DOHH2 (cell line): ENCODE measurements around the gene CRHBP.

Source experiments
- H3F3A ChIP-seq: fragments of 200-600 bp; sonication (generic), shearing (Covaris generic); 2 replicates; pipeline ENCODE4 v1.6.0; 2016; ENCODE audit warnings: antibody characterized with exemption, mild to moderate bottlenecking; ENCODE audit not compliant: control insufficient read depth, insufficient read depth
- H3K27ac ChIP-seq: fragments of 200-600 bp; sonication (generic); 2 replicates; pipeline ENCODE4 v1.5.1; 2014; ENCODE audit warnings: low read depth, mild to moderate bottlenecking, low read length, moderate library complexity
- H3K27me3 ChIP-seq: fragments of 200-600 bp; sonication (generic); 2 replicates; pipeline ENCODE4 v1.6.1; 2014; ENCODE audit warnings: mild to moderate bottlenecking, low read length, mixed read lengths; ENCODE audit not compliant: control insufficient read depth
- H3K36me3 ChIP-seq: fragments of 200-600 bp; sonication (generic); 2 replicates; pipeline ENCODE4 v1.6.1; 2014; ENCODE audit warnings: mild to moderate bottlenecking, low read length, moderate library complexity, mixed read lengths; ENCODE audit not compliant: control insufficient read depth
- H3K4me1 ChIP-seq: fragments of 200-600 bp; sonication (generic); 2 replicates; pipeline ENCODE4 v1.6.1; 2014; ENCODE audit warnings: mild to moderate bottlenecking, low read length, mixed read lengths; ENCODE audit not compliant: control insufficient read depth
- H3K4me2 ChIP-seq: fragments of 200-600 bp; sonication (generic); 2 replicates; pipeline ENCODE4 v1.6.0; 2014; ENCODE audit warnings: mild to moderate bottlenecking, low read length, moderate library complexity
- H3K4me3 ChIP-seq: fragments of 200-600 bp; sonication (generic); 2 replicates; pipeline ENCODE4 v1.5.1; 2014; ENCODE audit warnings: mild to moderate bottlenecking, low read length, mixed read lengths
- H3K79me2 ChIP-seq: fragments of 200-600 bp; sonication (generic); 2 replicates; pipeline ENCODE4 v1.6.1; 2014; ENCODE audit warnings: mild to moderate bottlenecking, low read length, mixed read lengths; ENCODE audit not compliant: control insufficient read depth
- H3K9me2 ChIP-seq: fragments of 200-600 bp; sonication (generic); replicated peaks from 2 replicates; pipeline ENCODE4 v1.6.1; 2014; ENCODE audit warnings: mild to moderate bottlenecking, low read length, mixed read lengths; ENCODE audit not compliant: control insufficient read depth
- H3K9me3 ChIP-seq: fragments of 200-600 bp; sonication (generic); 2 replicates; pipeline ENCODE4 v1.6.1; 2014; ENCODE audit warnings: antibody characterized with exemption, low read length, mixed read lengths; ENCODE audit not compliant: control insufficient read depth, insufficient read depth
- H4K20me1 ChIP-seq: fragments of 200-600 bp; sonication (generic); 2 replicates; pipeline ENCODE4 v1.6.0; 2014; ENCODE audit warnings: low read depth, mild to moderate bottlenecking, antibody characterized with exemption, low read length, moderate library complexity; ENCODE audit not compliant: control insufficient read depth, insufficient read depth
- CTCF ChIP-seq: fragments of 200-600 bp; sonication (generic); IDR thresholded peaks from one replicate; pipeline ENCODE4 v1.5.1; 2014; ENCODE audit warnings: antibody characterized with exemption, mild to moderate bottlenecking, low read depth, low read length; ENCODE audit not compliant: poor library complexity, severe bottlenecking
- EZH2phosphoT487 ChIP-seq: fragments of 200-600 bp; sonication (generic); IDR thresholded peaks from 2 replicates; pipeline ENCODE4 v1.6.1; 2017; ENCODE audit warnings: borderline replicate concordance, mild to moderate bottlenecking, antibody characterized with exemption, low read length, moderate library complexity, mixed read lengths

The CRHBP gene

GRCh38 chr5:76918539-76918938, 34.3 kb upstream of the CRHBP start:
- no peak for TF ChIP-seq CTCF
- TF ChIP-seq EZH2phosphoT487: no peak
- H3K9me3 ChIP-seq: peaks cover 6% of the 10 kb centered on the region; the same call in 1 of the 2 replicates
- H4K20me1 ChIP-seq: no peaks in the 10 kb centered on the region
- H3K9me2 ChIP-seq: no peaks in the 10 kb centered on the region
- H3K27ac ChIP-seq: no peak overlapping the region
- H3K27me3 ChIP-seq: no peaks in the 10 kb centered on the region
- H3K36me3 ChIP-seq: peaks cover 65% of the 10 kb centered on the region
- no peak overlapping the region for H3K4me3 ChIP-seq
- no peaks in the 10 kb centered on the region for H3F3A ChIP-seq
- H3K4me1 ChIP-seq: peaks cover 16% of the 10 kb centered on the region
- H3K4me2 ChIP-seq: no peak overlapping the region
- H3K79me2 ChIP-seq: peaks cover 62% of the 10 kb centered on the region

- TF ChIP-seq CTCF (no peak), EZH2phosphoT487 (no peak)
- Histone ChIP-seq H3K27ac (no peak overlapping the region), H3K9me3 (no peaks in the 10 kb centered on the region), H3K27me3 (no peaks in the 10 kb centered on the region), H3K4me2 (no peak overlapping the region), H3K4me3 (no peak overlapping the region), H3K4me1 (peaks cover 21% of the 10 kb centered on the region), H3K79me2 (peaks cover 49% of the 10 kb centered on the region), H3K36me3 (peaks cover 65% of the 10 kb centered on the region), H3F3A (no peaks in the 10 kb centered on the region), H3K9me2 (no peaks in the 10 kb centered on the region), H4K20me1 (no peaks in the 10 kb centered on the region)
Observed at GRCh38 chr5:76920491-76920890, 32.4 kb upstream of the CRHBP start.

GRCh38 chr5:76926329-76927105, 26.3 kb upstream of the CRHBP start:
- Histone ChIP-seq H3K4me2 (no peak overlapping the region), H3K79me2 (peaks cover 23% of the 10 kb centered on the region), H3K9me3 (no peaks in the 10 kb centered on the region), H3K36me3 (peaks cover 60% of the 10 kb centered on the region), H3K4me3 (no peak overlapping the region), H3K4me1 (peaks cover 8% of the 10 kb centered on the region; the same call in 1 of the 2 replicates), H3K27ac (no peak overlapping the region), H3K9me2 (no peaks in the 10 kb centered on the region), H3F3A (no peaks in the 10 kb centered on the region), H3K27me3 (no peaks in the 10 kb centered on the region), H4K20me1 (no peaks in the 10 kb centered on the region)
- TF ChIP-seq EZH2phosphoT487 (no peak), CTCF (no peak)
